Measurements from ENCODE around the gene ZBTB5. TPM values are rescaled to one million over a fixed set of nuclear protein-coding genes. Genes with fewer than 3 reads are reported as not detected.

Gene ZBTB5
- total RNA-seq, 1 donor from 2014 or later = 11.3 TPM

DNA sequence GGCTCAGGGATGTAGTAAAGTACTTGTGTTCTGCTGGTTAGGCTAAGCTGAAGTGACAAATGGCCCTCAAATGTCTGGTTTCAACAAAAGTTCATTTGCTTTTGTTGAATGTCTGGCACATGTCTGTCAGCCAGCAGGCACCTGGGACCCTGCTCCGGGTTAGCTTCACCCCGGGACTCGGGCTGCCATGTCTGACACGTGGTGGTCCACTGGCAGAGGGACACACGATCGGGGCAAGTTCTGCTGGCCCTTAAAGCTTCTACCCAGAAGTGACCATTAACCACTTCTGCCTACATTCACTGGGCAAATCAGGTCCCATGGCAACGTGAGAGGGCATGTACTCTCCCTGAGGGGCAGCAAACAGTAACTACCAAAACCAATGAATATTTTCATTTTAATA, 44.3 kb upstream of the ZBTB5 start:
- no peaks in the 10 kb centered on the region for H3K4me1 Mint-ChIP-seq (ENCODE audit: low read depth, unreplicated experiment)
- H3K27ac ChIP-seq (ENCODE audit: low read depth, low read length) = no peak overlapping the region
- H3K27me3 ChIP-seq (ENCODE audit: insufficient read depth, low read length) = no peaks in the 10 kb centered on the region
- no peak for TF ChIP-seq EZH2 (IDR thresholded peaks at IDR 0.05; ENCODE audit: insufficient read depth, low read length)
- TF ChIP-seq, protein P1, sequence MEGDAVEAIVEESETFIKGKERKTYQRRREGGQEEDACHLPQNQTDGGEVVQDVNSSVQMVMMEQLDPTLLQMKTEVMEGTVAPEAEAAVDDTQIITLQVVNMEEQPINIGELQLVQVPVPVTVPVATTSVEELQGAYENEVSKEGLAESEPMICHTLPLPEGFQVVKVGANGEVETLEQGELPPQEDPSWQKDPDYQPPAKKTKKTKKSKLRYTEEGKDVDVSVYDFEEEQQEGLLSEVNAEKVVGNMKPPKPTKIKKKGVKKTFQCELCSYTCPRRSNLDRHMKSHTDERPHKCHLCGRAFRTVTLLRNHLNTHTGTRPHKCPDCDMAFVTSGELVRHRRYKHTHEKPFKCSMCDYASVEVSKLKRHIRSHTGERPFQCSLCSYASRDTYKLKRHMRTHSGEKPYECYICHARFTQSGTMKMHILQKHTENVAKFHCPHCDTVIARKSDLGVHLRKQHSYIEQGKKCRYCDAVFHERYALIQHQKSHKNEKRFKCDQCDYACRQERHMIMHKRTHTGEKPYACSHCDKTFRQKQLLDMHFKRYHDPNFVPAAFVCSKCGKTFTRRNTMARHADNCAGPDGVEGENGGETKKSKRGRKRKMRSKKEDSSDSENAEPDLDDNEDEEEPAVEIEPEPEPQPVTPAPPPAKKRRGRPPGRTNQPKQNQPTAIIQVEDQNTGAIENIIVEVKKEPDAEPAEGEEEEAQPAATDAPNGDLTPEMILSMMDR (IDR thresholded peaks at IDR 0.05; ENCODE audit: insufficient read depth, low read depth, low read length) = no peak
- no peak overlapping the region for H3K4me3 ChIP-seq (ENCODE audit: insufficient read depth, low read depth, low read length)
- no peaks in the 10 kb centered on the region for H3K27me3 Mint-ChIP-seq (ENCODE audit: low read depth, unreplicated experiment)
- peaks cover 3% of the 10 kb centered on the region for H3K79me2 ChIP-seq (ENCODE audit: insufficient read depth, low read length)
- H3K4me3 Mint-ChIP-seq (ENCODE audit: unreplicated experiment) = no peak overlapping the region
- H4K20me1 ChIP-seq (ENCODE audit: insufficient read depth, low read length) = peaks cover 18% of the 10 kb centered on the region
- FAIRE-seq (no peak), DNase-seq (ENCODE audit: low read depth) (no peak)
- no peak overlapping the region for H3K27ac Mint-ChIP-seq (ENCODE audit: unreplicated experiment)
- H3K4me2 ChIP-seq (ENCODE audit: low read length) = no peak overlapping the region
- H2AFZ ChIP-seq (ENCODE audit: low read depth, low read length) = no peak overlapping the region
- no peak overlapping the region for H3K9ac ChIP-seq (ENCODE audit: low read length)
- H3K36me3 ChIP-seq (ENCODE audit: insufficient read depth, low read length) = peaks cover 16% of the 10 kb centered on the region
- H3K36me3 Mint-ChIP-seq (ENCODE audit: low read depth, unreplicated experiment) = peaks cover 20% of the 10 kb centered on the region
- no peaks in the 10 kb centered on the region for H3K4me1 ChIP-seq (ENCODE audit: insufficient read depth, low read length)
- H3K9me3 ChIP-seq (ENCODE audit: insufficient read depth, low read depth, low read length) = no peaks in the 10 kb centered on the region
- no peaks in the 10 kb centered on the region for H3K9me3 Mint-ChIP-seq (ENCODE audit: unreplicated experiment)

DNA sequence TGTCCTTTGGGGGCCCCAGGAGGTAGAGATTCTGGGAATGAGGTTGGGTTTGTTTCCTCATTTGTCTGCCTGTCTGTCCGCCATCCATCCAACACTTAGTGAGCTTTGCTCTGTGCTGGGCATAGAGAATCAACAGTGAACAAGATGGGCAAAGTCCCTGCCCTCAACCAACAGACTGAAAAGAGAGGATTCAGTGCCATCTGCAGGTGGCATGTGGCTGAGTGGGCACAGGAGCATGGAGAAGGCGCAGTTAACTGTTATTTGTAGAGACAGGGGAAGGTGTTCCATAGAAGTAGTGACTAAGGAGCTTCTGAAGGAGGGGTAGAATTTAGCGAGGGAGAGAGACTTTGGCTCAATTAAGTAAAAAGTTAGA, 43.6 kb upstream of the ZBTB5 start:
- peak overlapping the region; percentile 20 for H3K27ac Mint-ChIP-seq (ENCODE audit: unreplicated experiment)
- Histone ChIP-seq H3K27ac (ENCODE audit: low read depth, low read length) (no peak overlapping the region), H2AFZ (ENCODE audit: low read depth, low read length) (no peak overlapping the region), H3K4me2 (ENCODE audit: low read length) (no peak overlapping the region), H4K20me1 (ENCODE audit: insufficient read depth, low read length) (peaks cover 23% of the 10 kb centered on the region), H3K9ac (ENCODE audit: low read length) (no peak overlapping the region), H3K79me2 (ENCODE audit: insufficient read depth, low read length) (peaks cover 3% of the 10 kb centered on the region), H3K9me3 (ENCODE audit: insufficient read depth, low read depth, low read length) (no peaks in the 10 kb centered on the region), H3K27me3 (ENCODE audit: insufficient read depth, low read length) (no peaks in the 10 kb centered on the region), H3K36me3 (ENCODE audit: insufficient read depth, low read length) (peaks cover 19% of the 10 kb centered on the region), H3K4me3 (ENCODE audit: insufficient read depth, low read depth, low read length) (no peak overlapping the region), H3K4me1 (ENCODE audit: insufficient read depth, low read length) (peaks cover 3% of the 10 kb centered on the region)
- no peaks in the 10 kb centered on the region for H3K9me3 Mint-ChIP-seq (ENCODE audit: unreplicated experiment)
- no peaks in the 10 kb centered on the region for H3K27me3 Mint-ChIP-seq (ENCODE audit: low read depth, unreplicated experiment)
- no peak overlapping the region for H3K4me3 Mint-ChIP-seq (ENCODE audit: unreplicated experiment)
- DNase-seq (ENCODE audit: low read depth) (no peak), FAIRE-seq (no peak)
- peaks cover 3% of the 10 kb centered on the region for H3K4me1 Mint-ChIP-seq (ENCODE audit: low read depth, unreplicated experiment)
- TF ChIP-seq EZH2 (IDR thresholded peaks at IDR 0.05; ENCODE audit: insufficient read depth, low read length) = no peak
- TF ChIP-seq, protein P1 (IDR thresholded peaks at IDR 0.05; ENCODE audit: insufficient read depth, low read depth, low read length) = no peak
- H3K36me3 Mint-ChIP-seq (ENCODE audit: low read depth, unreplicated experiment) = peaks cover 24% of the 10 kb centered on the region

GRCh38 chr9:37508135-37508833, 43.0 kb upstream of the ZBTB5 start:
- Histone ChIP-seq H2AFZ (ENCODE audit: low read depth, low read length) (no peak overlapping the region), H3K4me3 (ENCODE audit: insufficient read depth, low read depth, low read length) (no peak overlapping the region), H4K20me1 (ENCODE audit: insufficient read depth, low read length) (peaks cover 28% of the 10 kb centered on the region), H3K36me3 (ENCODE audit: insufficient read depth, low read length) (peaks cover 24% of the 10 kb centered on the region), H3K9me3 (ENCODE audit: insufficient read depth, low read depth, low read length) (no peaks in the 10 kb centered on the region), H3K9ac (ENCODE audit: low read length) (no peak overlapping the region), H3K27me3 (ENCODE audit: insufficient read depth, low read length) (no peaks in the 10 kb centered on the region), H3K79me2 (ENCODE audit: insufficient read depth, low read length) (peaks cover 3% of the 10 kb centered on the region), H3K27ac (ENCODE audit: low read depth, low read length) (no peak overlapping the region), H3K4me1 (ENCODE audit: insufficient read depth, low read length) (peaks cover 7% of the 10 kb centered on the region), H3K4me2 (ENCODE audit: low read length) (no peak overlapping the region)
- Mint-ChIP-seq H3K27me3 (ENCODE audit: low read depth, unreplicated experiment) (no peaks in the 10 kb centered on the region), H3K27ac (ENCODE audit: unreplicated experiment) (no peak overlapping the region), H3K4me1 (ENCODE audit: low read depth, unreplicated experiment) (peaks cover 6% of the 10 kb centered on the region), H3K36me3 (ENCODE audit: low read depth, unreplicated experiment) (peaks cover 29% of the 10 kb centered on the region), H3K9me3 (ENCODE audit: unreplicated experiment) (peaks cover 1% of the 10 kb centered on the region), H3K4me3 (ENCODE audit: unreplicated experiment) (no peak overlapping the region)
- TF ChIP-seq, protein P1 (IDR thresholded peaks at IDR 0.05; ENCODE audit: insufficient read depth, low read depth, low read length) = no peak
- TF ChIP-seq EZH2 (IDR thresholded peaks at IDR 0.05; ENCODE audit: insufficient read depth, low read length) = no peak
- DNase-seq (ENCODE audit: low read depth) = no peak
- FAIRE-seq = no peak

Data from astrocyte (in vitro differentiated cells and primary cell).